SK-N-SH (cell line): Measurements from ENCODE around the gene EBP.
A peak's percentile ranks its signal among the peaks of the same experiment; 100 is the strongest.

Source experiments
- CTCF ChIP-seq: fragments of 200-600 bp; sonication (generic); IDR thresholded peaks from 2 replicates; pipeline ENCODE4 v1.6.1; 2017; ENCODE audit warnings: antibody characterized with exemption, mild to moderate bottlenecking, moderate library complexity
- POLR2AphosphoS5 ChIP-seq: IDR thresholded peaks from 2 replicates; pipeline ENCODE4 v1.6.1; 2012; ENCODE audit warnings: low read depth, low read length
- SIN3A ChIP-seq: IDR thresholded peaks from 2 replicates; pipeline ENCODE4 v1.6.1; 2012; ENCODE audit warnings: low read depth, mild to moderate bottlenecking, low read length, moderate library complexity, borderline replicate concordance
- TAF1 ChIP-seq: IDR thresholded peaks from 2 replicates; pipeline ENCODE4 v1.6.1; 2012; ENCODE audit warnings: low read depth, mild to moderate bottlenecking, low read length, moderate library complexity, borderline replicate concordance

DNA sequence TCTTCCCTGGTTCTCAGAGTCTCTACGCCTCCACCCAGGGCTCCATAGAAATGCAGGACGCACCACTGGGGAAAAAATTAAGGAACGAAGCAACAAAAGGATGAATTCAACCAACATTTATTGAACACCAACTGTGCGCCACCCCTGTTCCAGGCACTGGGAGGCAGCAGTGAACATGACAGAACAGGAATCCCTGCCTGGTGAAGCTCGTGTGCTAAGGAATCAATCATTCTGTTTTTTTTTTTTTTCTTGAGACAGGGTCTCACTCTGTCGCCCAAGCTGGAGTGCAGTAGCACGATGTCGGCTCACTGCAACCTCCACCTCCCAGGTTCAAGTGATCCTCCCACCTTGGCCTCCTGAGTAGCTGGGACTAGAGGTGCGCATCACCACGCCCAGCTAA lies 47.5 kb upstream of the EBP start:
- TF ChIP-seq CTCF (peak; percentile 44), POLR2AphosphoS5 (no peak), TAF1 (no peak), SIN3A (no peak)
